Stomach (tissue), 4 donors: ENCODE measurements around the gene SLC43A1.

Source experiments
- CTCF ChIP-seq, 7 experiments: fragments of 450-650 bp in 4 of 7; fragments of 200-600 bp in 3 of 7; sonication (generic) in 3 of 7; IDR thresholded peaks; one replicate each; pipeline ENCODE4 v1.5.1; 2016 to 2019; ENCODE audit warnings: antibody characterized with exemption in 7 of 7, control low read depth in 2 of 7, mild to moderate bottlenecking in 1 of 7
- POLR2A ChIP-seq, 4 donors: fragments of 450-650 bp; IDR thresholded peaks; one replicate each; pipeline ENCODE4 v1.6.1; 2016; ENCODE audit warnings: antibody characterized with exemption in 4 of 4, control low read depth in 2 of 4, mild to moderate bottlenecking in 1 of 4, moderate library complexity in 1 of 4
- POLR2AphosphoS5 ChIP-seq, 3 donors: sonication (generic); formaldehyde crosslinking; IDR thresholded peaks; one replicate each; pipeline ENCODE4 v1.6.1; 2016; ENCODE audit warnings: antibody characterized with exemption in 3 of 3

GRCh38 chr11:57546869-57547475 is 31.5 kb upstream of the SLC43A1 start:
- TF ChIP-seq CTCF (IDR thresholded peaks at IDR 0.05) (no peak), POLR2AphosphoS5 (IDR thresholded peaks at IDR 0.05) (no peak), POLR2A (IDR thresholded peaks at IDR 0.05) (no peak)
